ENCODE results near the gene TTLL11.

The TTLL11 gene

GRCh38 chr9:122040561-122041242, 52.4 kb downstream of the TTLL11 start:
- no peaks in the 10 kb centered on the region; the same call in 1 of the 2 replicates for H3K36me3 ChIP-seq
- no peaks in the 10 kb centered on the region for H3K9me3 ChIP-seq (ENCODE audit: severe bottlenecking)
- no peak for TF ChIP-seq CTCF (IDR thresholded peaks at IDR 0.05; ENCODE audit: low read depth, low read length)
- H3K27me3 ChIP-seq (ENCODE audit: insufficient read depth, low read depth, severe bottlenecking), result no peaks in the 10 kb centered on the region
- no peak overlapping the region for H3K4me3 ChIP-seq (ENCODE audit: low read depth, low read length)
- DNase-seq, result no peak
- no peak overlapping the region for H3K27ac ChIP-seq

GRCh38 chr9:122039234-122039633, 53.9 kb downstream of the TTLL11 start:
- no peak for TF ChIP-seq CTCF (IDR thresholded peaks at IDR 0.05; ENCODE audit: low read depth, low read length)
- Histone ChIP-seq H3K36me3 (no peaks in the 10 kb centered on the region; the same call in 1 of the 2 replicates), H3K27me3 (ENCODE audit: insufficient read depth, low read depth, severe bottlenecking) (no peaks in the 10 kb centered on the region), H3K9me3 (ENCODE audit: severe bottlenecking) (no peaks in the 10 kb centered on the region), H3K4me3 (ENCODE audit: low read depth, low read length) (no peak overlapping the region), H3K27ac (no peak overlapping the region)
- DNase-seq, result no peak

- no peak for DNase-seq
- Histone ChIP-seq H3K27me3 (ENCODE audit: insufficient read depth, low read depth, severe bottlenecking) (no peaks in the 10 kb centered on the region), H3K9me3 (ENCODE audit: severe bottlenecking) (no peaks in the 10 kb centered on the region), H3K27ac (no peak overlapping the region), H3K4me3 (ENCODE audit: low read depth, low read length) (no peak overlapping the region), H3K36me3 (no peaks in the 10 kb centered on the region; the same call in 1 of the 2 replicates)
- TF ChIP-seq CTCF (IDR thresholded peaks at IDR 0.05; ENCODE audit: low read depth, low read length), result no peak
These were observed 56.1 kb downstream of the TTLL11 start for GRCh38 chr9:122036988-122037387.

- Histone ChIP-seq H3K4me3 (ENCODE audit: low read depth, low read length) (no peak overlapping the region), H3K27ac (no peak overlapping the region), H3K9me3 (ENCODE audit: severe bottlenecking) (no peaks in the 10 kb centered on the region), H3K27me3 (ENCODE audit: insufficient read depth, low read depth, severe bottlenecking) (no peaks in the 10 kb centered on the region), H3K36me3 (no peaks in the 10 kb centered on the region; the same call in 1 of the 2 replicates)
- no peak for TF ChIP-seq CTCF (IDR thresholded peaks at IDR 0.05; ENCODE audit: low read depth, low read length)
- no peak for DNase-seq
These were observed 56.7 kb downstream of the TTLL11 start for GRCh38 chr9:122036408-122036807.

- Histone ChIP-seq H3K9me3 (ENCODE audit: severe bottlenecking) (no peaks in the 10 kb centered on the region), H3K27ac (no peak overlapping the region), H3K36me3 (peaks cover 5% of the 10 kb centered on the region), H3K4me3 (ENCODE audit: low read depth, low read length) (no peak overlapping the region), H3K27me3 (ENCODE audit: insufficient read depth, low read depth, severe bottlenecking) (no peaks in the 10 kb centered on the region)
- DNase-seq, result no peak
- TF ChIP-seq CTCF (IDR thresholded peaks at IDR 0.05; ENCODE audit: low read depth, low read length), result no peak
These were observed 59.2 kb downstream of the TTLL11 start for GRCh38 chr9:122033775-122034373.

Data from WERI-Rb-1 (cell line).